ENCODE results near the gene PURA.
A peak's percentile ranks its signal among the peaks of the same experiment; 100 is the strongest.

PURA gene

GRCh38 chr5:140165101-140165922 lies 51.4 kb downstream of the PURA start:
- no peak for DNase-seq

DNA sequence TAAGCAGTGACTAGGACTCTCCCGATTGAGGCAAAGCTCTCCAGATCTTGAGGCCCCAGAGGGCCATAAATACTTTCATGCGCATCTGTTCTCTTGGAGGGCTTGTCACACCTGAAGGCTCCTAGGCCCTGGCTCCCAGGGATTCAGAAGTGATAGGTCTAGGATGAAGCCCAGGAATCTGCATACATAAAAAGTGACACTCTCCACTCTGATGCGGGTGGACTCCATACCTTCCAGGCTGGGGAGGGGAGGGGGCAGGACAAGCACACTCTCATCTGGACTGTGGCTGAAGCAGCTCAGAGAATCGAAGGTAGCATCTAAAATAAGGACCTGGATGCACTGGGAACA lies 52.0 kb downstream of the PURA start:
- peak in 1 of 2 experiments; percentile 7 for DNase-seq

- DNase-seq = no peak
These were observed 53.0 kb downstream of the PURA start for GRCh38 chr5:140166911-140167310.

GRCh38 chr5:140168371-140168770 lies 54.5 kb downstream of the PURA start:
- DNase-seq = no peak

DNA sequence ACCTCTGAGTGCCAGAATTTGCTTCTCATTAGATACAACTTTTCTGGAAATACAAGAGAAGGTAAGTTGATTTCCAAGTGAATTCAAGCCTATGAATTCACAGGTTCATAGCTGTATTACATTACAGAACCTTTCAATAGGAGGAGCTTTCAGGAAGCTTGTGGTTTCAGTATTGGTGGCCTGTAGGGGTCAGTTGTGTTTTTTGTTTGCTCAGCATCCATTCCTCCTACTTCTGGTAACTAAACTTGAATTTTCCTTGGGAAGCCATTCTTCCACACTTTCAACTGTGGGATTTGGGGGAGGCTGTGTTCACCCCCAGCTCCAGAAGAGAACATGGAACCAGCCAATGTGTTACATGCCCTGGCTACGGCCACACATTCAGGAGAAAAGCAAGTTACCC lies 55.5 kb downstream of the PURA start:
- no peak for DNase-seq

- no peak for DNase-seq
These were observed 58.6 kb downstream of the PURA start for GRCh38 chr5:140172483-140172882.

DNA sequence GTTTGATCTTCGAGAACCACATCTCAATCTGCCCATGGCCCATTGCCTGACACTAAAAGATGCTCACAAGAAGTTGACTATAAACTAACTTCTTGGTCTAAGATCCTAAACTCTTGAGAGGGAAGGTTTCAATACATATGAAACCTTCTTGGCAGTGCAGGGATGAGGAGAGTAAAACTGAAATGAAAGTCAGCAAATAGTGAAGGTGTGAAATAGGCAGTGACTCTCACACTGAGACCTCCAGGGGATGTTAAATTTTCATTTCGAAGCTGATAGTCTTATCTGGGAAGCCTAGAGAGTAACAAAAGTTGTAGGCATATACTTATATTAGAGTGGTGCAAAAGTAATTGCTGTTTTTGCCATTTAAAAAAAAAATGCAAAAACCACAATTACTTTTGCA lies 60.1 kb downstream of the PURA start:
- no peak for DNase-seq

DNA sequence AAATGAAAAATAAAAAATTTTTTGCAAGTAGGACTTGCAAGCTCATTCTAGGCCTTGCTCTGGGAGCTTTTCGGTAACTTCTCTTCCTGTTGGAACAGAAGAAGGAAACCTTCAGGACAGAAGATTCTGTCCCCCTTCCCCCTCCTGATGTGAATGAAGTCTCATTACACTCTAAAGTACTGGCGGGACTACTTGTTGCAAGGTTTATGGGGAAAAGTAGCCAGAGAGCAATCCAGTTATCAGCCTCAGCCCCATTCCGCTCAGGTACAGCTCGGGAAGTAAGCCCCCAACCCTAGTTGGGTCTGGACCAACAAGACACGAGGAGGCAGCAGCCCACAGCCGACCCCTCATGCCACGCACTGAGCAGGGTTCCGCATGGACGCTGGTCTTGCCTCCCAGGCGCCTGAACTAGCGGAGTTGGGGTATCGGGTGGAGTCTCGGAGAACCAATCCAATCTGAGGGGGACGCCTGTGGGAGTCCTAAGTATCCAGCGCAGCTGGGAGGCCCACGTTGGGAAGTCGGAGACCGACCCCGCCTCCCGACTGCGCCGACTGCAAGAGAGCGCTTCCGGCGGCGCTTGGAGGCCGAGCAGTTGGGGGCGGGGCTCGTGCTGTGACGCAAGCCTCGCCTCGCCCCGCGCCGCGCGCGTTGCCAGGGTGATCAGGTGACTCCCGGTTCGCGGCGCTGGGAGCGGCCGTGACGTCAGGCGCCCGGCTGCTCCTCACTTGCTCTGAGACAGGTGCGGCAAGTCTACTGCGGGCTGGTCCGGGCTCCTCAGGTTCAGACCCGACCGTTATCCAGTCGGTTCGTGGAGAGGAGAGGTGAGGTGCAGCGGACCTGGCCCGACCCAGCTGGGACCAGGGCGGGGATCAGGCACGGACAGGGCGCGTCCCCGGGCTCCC lies 60.8 kb downstream of the PURA start, which contains the start of gene CYSTM1:
Gene CYSTM1 (plus strand): TSS at position 724 of the 902 bp plus-strand sequence. CDS start 19,278 bp downstream, outside the sequence.
- peak; percentile 93 to 95 for DNase-seq
